MM.1S (cell line): ENCODE measurements around the gene CACNA1C.

Experiments
- CTCF ChIP-seq: fragments of 300-600 bp; sonication (generic); IDR thresholded peaks from 2 replicates; pipeline ENCODE4 v1.5.1; 2016; ENCODE audit warnings: antibody characterized with exemption, low read length, mixed read lengths
- EZH2 ChIP-seq: fragments of 300-600 bp; sonication (generic); optimal IDR thresholded peaks from 2 replicates; pipeline ENCODE3; 2017; ENCODE audit warnings: low read depth, mild to moderate bottlenecking, antibody characterized with exemption, low read length, mixed read lengths

DNA sequence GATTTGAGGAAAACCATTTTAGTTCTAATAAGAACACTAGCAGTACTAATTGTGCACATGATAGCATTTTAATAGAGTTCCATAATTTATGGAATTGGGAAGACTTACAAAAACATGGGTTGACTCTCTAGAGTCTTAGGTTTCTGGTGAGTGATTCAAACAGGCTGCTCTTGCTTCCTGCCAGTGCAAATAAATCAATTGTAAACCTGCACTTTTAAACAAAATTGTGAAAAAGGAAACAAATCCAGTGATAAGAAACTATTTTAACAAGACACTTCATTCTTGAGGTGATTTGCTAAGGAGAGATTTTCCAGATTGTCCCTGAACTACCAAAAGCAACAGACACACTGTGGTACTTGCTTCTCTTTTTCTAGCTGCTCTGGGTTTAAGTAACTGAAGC, 112.2 kb downstream of the CACNA1C start:
- TF ChIP-seq CTCF (no peak), EZH2 (no peak)
